A673 (cell line): ENCODE measurements around the gene ADAMTS19. TPM values are rescaled to one million over a fixed set of nuclear protein-coding genes. Genes with fewer than 3 reads are reported as not detected.

ENCODE experiments used
- BruUV-seq: library from RNA; stranded (reverse); fragments of 400-500 nt; replicated peaks from 2 replicates; lab custom pipeline; 2021; lab: Mats Ljungman, UMichigan
- CTCF ChIA-PET: fragments of 300-600 bp; sonication (Branson Sonifier 250); formaldehyde crosslinking; loops from one replicate; lab custom pipeline; 2022; ENCODE audit warnings: antibody characterized with exemption; lab: Charles Lee
- POLR2A ChIA-PET: fragments of 300-600 bp; sonication (Branson Sonifier 250); formaldehyde crosslinking; loops from one replicate; lab custom pipeline; 2022; ENCODE audit warnings: antibody characterized with exemption; ENCODE audit not compliant: low non-redundant PET; lab: Charles Lee
- DNase-seq: peaks from one replicate; pipeline ENCODE4 v3.0.0-alpha.2; 2015; ENCODE audit warnings: low spot score
- H3K27ac ChIP-seq: fragments of 200-600 bp; sonication (generic); 2 replicates; pipeline ENCODE4 v1.5.1; 2016; ENCODE audit warnings: mixed run types, low read depth, mild to moderate bottlenecking, mixed read lengths, antibody characterized with exemption, low read length; ENCODE audit not compliant: poor library complexity, severe bottlenecking
- H3K27me3 ChIP-seq: fragments of 200-600 bp; sonication (generic); replicated peaks from 2 replicates; pipeline ENCODE4 v1.6.1; 2017; ENCODE audit warnings: mixed run types, low read depth, mild to moderate bottlenecking, mixed read lengths, antibody characterized with exemption, low read length; ENCODE audit not compliant: insufficient read depth, poor library complexity
- H3K36me3 ChIP-seq: fragments of 200-600 bp; sonication (generic); 2 replicates; pipeline ENCODE4 v1.6.1; 2016; ENCODE audit warnings: mixed run types, mild to moderate bottlenecking, mixed read lengths, antibody characterized with exemption, low read length; ENCODE audit not compliant: insufficient read depth, poor library complexity, severe bottlenecking
- H3K4me1 ChIP-seq: fragments of 200-600 bp; sonication (generic); 2 replicates; pipeline ENCODE4 v1.6.1; 2017; ENCODE audit warnings: mixed run types, mild to moderate bottlenecking, mixed read lengths, antibody characterized with exemption, low read length; ENCODE audit not compliant: insufficient read depth, poor library complexity, severe bottlenecking
- H3K4me3 ChIP-seq: fragments of 200-600 bp; sonication (generic); 2 replicates; pipeline ENCODE4 v1.5.1; 2016; ENCODE audit warnings: low read depth, mixed run types, mild to moderate bottlenecking, mixed read lengths, low read length; ENCODE audit not compliant: poor library complexity, severe bottlenecking
- H3K9me3 ChIP-seq: fragments of 200-600 bp; sonication (generic); 2 replicates; pipeline ENCODE4 v1.6.1; 2016; ENCODE audit warnings: mixed run types, low read depth, mild to moderate bottlenecking, mixed read lengths, antibody characterized with exemption, low read length; ENCODE audit not compliant: poor library complexity, severe bottlenecking
- EZH2 ChIP-seq: fragments of 200-600 bp; sonication (generic); IDR thresholded peaks from 2 replicates; pipeline ENCODE4 v1.6.1; 2017; ENCODE audit warnings: borderline replicate concordance, low read depth, mild to moderate bottlenecking, mixed read lengths, antibody characterized with exemption, low read length; ENCODE audit not compliant: poor library complexity, severe bottlenecking
- intact Hi-C: fragments of 100-400 bp; cut with micrococcal nuclease; formaldehyde crosslinking; loops from one replicate; pipeline ENCODE4 v1.10.0; 2022; ENCODE audit not compliant: unreplicated experiment
- total RNA-seq: library from RNA; stranded (reverse); gene quantifications from 2 replicates; pipeline ENCODE4 v1.2.3, GENCODE V29; 2021
- TF ChIP-seq, protein P1 (sequence below): fragments of 300-800, 200-600 bp; sonication (generic); conservative IDR thresholded peaks from 2 replicates; pipeline ENCODE4 v1.5.1; 2017; ENCODE audit warnings: low read depth, mild to moderate bottlenecking, antibody characterized with exemption, low read length, moderate library complexity, mixed read lengths

The ADAMTS19 gene
- total RNA-seq, 1 experiment from 2014 or later: not detected

DNA sequence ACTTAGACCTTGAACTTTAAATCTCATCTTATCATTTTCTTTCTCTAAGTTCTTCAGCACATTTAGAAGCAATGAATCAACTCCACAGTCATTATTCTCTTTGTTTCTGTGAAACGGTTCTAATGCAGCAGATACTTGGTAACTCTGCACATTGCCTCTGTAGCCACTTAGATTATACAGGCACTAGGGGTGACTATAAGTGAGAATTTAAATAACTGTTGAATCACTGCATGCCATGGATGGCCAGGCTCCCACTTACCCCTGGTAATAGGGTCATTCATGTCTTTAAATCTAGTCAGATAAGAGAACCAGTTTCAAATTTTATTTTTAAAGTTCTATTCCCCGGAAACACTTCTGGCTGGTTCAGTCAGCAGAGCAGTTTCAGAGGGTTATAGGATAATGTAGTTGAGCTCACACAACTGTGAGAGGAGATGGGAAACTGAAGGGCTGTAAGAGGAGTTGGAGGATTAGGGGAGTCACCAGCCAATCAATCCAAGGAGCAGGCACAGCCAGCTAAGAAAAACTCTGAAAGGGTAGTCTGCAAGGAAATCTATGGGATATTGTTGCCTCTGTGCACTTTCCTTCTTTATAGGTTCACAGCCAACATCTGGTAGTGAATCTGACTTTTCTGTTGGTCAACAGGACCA is 283.6 kb downstream of the ADAMTS19 start:
- Histone ChIP-seq H3K27ac (no peak overlapping the region), H3K27me3 (peaks cover 13% of the 10 kb centered on the region), H3K36me3 (no peaks in the 10 kb centered on the region), H3K9me3 (no peaks in the 10 kb centered on the region), H3K4me3 (no peak overlapping the region), H3K4me1 (no peaks in the 10 kb centered on the region)
- TF ChIP-seq, protein P1, sequence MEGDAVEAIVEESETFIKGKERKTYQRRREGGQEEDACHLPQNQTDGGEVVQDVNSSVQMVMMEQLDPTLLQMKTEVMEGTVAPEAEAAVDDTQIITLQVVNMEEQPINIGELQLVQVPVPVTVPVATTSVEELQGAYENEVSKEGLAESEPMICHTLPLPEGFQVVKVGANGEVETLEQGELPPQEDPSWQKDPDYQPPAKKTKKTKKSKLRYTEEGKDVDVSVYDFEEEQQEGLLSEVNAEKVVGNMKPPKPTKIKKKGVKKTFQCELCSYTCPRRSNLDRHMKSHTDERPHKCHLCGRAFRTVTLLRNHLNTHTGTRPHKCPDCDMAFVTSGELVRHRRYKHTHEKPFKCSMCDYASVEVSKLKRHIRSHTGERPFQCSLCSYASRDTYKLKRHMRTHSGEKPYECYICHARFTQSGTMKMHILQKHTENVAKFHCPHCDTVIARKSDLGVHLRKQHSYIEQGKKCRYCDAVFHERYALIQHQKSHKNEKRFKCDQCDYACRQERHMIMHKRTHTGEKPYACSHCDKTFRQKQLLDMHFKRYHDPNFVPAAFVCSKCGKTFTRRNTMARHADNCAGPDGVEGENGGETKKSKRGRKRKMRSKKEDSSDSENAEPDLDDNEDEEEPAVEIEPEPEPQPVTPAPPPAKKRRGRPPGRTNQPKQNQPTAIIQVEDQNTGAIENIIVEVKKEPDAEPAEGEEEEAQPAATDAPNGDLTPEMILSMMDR: no peak
- TF ChIP-seq EZH2: no peak
- ChIA-PET CTCF (no interaction called here), POLR2A (no interaction called here)
- DNase-seq: no peak
- intact Hi-C loops: no loop called here
- BruUV-seq: no TSS peak

DNA sequence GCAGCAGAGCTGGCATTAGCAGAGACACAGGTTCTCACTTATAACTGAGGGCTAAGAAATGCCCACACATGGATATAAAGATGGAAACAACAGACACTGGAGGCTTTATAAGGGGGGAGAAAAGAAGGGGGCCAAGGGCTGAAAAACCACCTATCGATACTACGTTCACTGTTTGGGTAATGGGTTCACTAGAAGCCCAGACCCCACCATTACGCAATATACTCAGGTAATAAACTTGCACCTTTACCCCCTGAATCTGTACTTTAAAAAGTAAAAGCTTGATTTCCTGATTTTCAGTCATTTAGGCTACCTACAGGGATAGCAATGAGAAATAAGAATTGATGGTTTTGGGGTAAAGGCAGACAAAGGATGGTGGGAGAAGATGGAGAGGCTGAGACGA is 285.9 kb downstream of the ADAMTS19 start:
- CTCF ChIA-PET: no interaction called here
- BruUV-seq: no TSS peak
- H3K27me3 ChIP-seq: peaks cover 16% of the 10 kb centered on the region

DNA sequence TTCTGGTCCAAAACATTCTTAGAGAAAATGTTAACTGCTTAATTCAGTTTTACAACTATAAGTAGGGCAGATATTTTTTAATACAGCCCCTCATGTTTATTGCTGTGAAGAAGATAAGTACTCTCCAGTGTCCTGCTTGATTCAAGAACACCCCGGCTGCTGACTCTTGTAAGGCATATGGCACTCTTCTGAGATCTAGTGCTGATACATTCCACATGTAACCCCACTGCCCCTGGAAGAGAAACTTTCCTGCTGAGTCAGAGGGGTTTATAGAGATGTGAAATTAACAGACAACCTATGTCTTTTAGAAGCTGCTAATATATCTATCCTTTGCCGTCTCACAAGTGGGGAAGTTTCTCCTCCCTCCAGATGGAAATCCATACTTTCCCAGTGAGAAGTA is 286.8 kb downstream of the ADAMTS19 start:
- no TSS peak for BruUV-seq
- H3K27me3 ChIP-seq: peaks cover 16% of the 10 kb centered on the region
- H3K27ac ChIP-seq: no peak overlapping the region
- no peaks in the 10 kb centered on the region for H3K9me3 ChIP-seq
- TF ChIP-seq EZH2: no peak
- TF ChIP-seq, protein P1: no peak
- no peak overlapping the region for H3K4me3 ChIP-seq
- H3K4me1 ChIP-seq: no peaks in the 10 kb centered on the region
- POLR2A ChIA-PET: no interaction called here
- intact Hi-C loops: no loop called here
- CTCF ChIA-PET: no interaction called here
- H3K36me3 ChIP-seq: no peaks in the 10 kb centered on the region
- no peak for DNase-seq

More for the DNA sequence above, 285.9 kb downstream of the ADAMTS19 start:
- no peak overlapping the region for H3K27ac ChIP-seq
- no peak for DNase-seq
- no peaks in the 10 kb centered on the region for H3K4me1 ChIP-seq
- no peak overlapping the region for H3K4me3 ChIP-seq
- TF ChIP-seq, protein P1: no peak
- no peak for TF ChIP-seq EZH2
- POLR2A ChIA-PET: no interaction called here
- intact Hi-C loops: no loop called here
- no peaks in the 10 kb centered on the region for H3K36me3 ChIP-seq
- H3K9me3 ChIP-seq: no peaks in the 10 kb centered on the region
